Measurements from ENCODE around the gene FRMD8.

The FRMD8 gene

DNA sequence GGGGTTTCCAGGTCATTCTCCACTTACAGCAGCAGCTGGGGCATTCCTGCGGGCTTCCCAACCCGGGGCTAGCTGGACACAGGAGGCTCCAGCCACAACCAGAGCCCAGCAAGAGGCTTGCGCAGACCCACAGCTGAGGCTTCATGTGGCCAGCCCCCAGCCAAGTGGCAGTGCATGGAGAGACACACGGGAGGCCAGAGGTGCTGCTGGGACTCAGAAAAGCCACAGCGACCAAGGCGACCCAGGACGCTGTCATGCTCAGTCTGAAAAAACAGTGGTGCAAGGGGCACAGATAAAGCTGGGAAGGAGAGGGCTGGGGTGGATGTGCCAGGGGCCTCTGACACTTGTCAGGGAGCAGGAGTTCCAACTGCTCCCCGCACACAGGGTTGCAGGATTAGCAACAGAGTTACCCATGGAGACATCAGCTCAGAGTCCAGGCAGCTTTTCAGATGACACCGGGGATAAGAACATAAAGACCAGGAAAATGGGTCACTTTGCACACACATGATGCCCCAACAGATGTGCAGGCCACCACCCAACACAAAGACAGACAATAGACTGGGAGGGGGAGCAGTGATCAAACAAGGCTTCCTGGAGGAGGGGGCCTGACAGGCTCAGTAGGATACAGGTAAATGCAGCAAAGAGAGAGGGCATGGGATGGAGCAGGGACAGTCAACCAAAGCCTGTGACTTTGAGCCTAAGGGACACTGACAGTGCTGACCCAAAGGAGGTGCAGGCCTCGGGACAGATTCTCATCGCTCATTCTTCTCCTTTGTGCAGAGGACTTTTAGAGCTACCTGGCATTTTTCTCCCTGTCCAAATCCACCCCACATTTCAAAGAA, 29.3 kb downstream of the FRMD8 start:
- no peak for DNase-seq

DNA sequence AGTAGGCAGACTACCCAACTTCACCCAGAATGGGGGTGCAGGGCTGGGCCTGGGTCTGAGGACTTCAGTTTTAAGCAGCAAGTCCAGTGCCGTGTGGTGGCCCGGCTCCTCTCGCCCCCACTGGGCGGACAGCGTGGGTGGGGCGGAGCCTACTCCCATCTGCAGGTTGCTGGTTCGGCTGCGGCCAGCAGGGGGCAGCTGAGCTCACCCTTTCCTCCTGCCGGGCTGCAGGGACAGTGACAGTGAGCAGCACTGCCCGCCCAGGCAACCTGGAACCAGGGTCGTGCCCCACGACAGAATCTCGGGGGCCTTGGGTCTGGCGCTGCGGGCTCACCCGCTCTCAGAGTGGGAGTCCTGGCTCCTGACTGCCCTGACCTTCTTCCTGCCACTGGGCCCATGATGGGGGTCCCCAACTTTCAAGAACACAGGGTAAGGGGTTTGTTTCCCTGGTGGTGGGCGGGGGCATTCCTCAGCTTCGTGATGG, 29.9 kb downstream of the FRMD8 start:
- DNase-seq = peak; percentile 80 to 96

GRCh38 chr11:65416841-65417701, 30.6 kb downstream of the FRMD8 start:
- DNase-seq = peak in 1 of 2 donors; percentile 52

- DNase-seq = peak in 1 of 2 donors; percentile 50
Observed at GRCh38 chr11:65417702-65418430, 31.4 kb downstream of the FRMD8 start.

GRCh38 chr11:65418431-65418680, 31.9 kb downstream of the FRMD8 start:
- peak in 1 of 2 donors; percentile 37 for DNase-seq

DNA sequence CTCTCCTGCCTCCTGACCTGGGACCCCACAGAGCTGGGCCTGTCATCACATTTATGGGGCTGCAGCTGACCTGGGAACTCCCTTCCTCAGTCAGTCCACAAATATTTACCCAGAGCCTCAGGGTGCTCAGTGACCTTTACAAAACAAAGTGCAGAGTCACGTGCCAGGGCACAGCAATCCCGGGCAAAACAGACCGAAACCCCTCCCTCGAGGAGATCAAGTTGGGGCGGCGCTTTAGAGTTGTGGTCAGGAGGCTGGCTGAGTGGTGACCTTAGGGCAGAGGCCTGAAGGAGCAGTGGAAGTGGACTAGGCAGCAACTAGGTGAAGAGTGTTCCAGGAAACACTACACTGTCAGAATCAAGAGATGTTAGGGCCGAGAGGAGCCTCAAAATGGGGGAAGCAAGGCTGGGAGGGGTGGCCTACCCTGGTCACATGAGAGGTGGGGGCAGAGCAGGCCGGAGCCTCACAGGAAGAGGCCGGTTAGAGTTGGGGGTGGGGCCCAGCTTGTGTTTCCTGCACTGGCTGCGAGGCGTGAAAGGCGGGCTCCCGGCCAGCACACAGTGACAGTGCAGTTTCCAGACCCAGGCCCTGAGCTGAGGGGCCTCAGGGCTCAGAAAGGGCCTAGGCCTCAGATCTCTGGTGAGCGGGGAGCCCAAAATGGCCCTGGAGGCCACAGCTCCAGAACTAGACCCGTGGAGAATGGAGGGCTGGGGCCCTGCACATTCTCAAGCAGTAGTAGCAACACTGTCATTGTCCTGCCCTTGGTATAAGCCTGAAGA, 32.4 kb downstream of the FRMD8 start:
- DNase-seq = peak; percentile 95 to 98

- peak; percentile 47 to 62 for DNase-seq
Observed at GRCh38 chr11:65419460-65419771, 33.0 kb downstream of the FRMD8 start.

- DNase-seq = peak; percentile 86 to 94
Observed at GRCh38 chr11:65419772-65420481, 33.5 kb downstream of the FRMD8 start.

DNA sequence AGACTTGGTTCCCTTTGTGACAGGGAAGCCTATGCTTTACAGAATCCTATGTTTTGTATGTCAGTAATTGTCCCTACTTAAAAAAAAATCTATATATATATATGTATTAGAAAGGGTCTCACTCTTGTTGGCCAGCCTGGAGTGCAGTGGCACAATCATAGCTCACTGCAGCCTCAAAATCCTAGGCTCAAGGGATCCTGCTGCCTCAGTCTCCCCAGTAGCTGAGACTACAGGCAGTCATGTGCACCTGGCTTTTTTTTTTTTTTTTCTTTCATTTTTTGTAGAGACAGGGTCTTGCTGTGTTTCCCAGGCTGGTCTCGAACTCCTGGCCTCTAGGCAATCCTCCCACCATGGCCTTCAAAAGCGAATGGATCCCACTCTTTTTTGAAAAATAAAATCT, 34.1 kb downstream of the FRMD8 start:
- no peak for DNase-seq

- peak; percentile 95 to 98 for DNase-seq
Observed at GRCh38 chr11:65420979-65421793, 34.7 kb downstream of the FRMD8 start.

- peak; percentile 96 to 99 for DNase-seq
Observed at GRCh38 chr11:65421794-65422632, 35.6 kb downstream of the FRMD8 start.

DNA sequence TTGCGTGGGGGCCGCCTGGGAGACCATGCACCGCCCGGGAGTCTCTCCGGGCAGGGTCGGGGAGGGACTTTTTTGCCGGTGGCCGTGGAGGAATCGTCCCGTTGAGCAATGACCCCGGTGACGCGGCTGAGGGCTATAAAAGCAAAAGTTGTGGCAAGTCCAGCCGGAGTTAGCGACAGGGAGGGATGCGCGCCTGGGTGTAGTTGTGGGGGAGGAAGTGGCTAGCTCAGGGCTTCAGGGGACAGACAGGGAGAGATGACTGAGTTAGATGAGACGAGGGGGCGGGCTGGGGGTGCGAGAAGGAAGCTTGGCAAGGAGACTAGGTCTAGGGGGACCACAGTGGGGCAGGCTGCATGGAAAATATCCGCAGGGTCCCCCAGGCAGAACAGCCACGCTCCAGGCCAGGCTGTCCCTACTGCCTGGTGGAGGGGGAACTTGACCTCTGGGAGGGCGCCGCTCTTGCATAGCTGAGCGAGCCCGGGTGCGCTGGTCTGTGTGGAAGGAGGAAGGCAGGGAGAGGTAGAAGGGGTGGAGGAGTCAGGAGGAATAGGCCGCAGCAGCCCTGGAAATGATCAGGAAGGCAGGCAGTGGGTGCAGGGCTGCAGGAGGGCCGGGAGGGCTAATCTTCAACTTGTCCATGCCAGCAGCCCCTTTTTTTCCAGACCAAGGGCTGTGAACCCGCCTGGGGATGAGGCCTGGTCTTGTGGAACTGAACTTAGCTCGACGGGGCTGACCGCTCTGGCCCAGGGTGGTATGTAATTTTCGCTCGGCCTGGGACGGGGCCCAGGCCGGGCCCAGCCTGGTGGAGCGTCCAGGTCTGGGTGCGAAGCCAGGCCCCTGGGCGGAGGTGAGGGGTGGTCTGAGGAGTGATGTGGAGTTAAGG, 36.4 kb downstream of the FRMD8 start, which contains the start of gene NEAT1:
Gene NEAT1, plus strand, starts transcription at position 166 of the 883 bp plus-strand sequence.
- peak; percentile 92 to 99 for DNase-seq

DNA sequence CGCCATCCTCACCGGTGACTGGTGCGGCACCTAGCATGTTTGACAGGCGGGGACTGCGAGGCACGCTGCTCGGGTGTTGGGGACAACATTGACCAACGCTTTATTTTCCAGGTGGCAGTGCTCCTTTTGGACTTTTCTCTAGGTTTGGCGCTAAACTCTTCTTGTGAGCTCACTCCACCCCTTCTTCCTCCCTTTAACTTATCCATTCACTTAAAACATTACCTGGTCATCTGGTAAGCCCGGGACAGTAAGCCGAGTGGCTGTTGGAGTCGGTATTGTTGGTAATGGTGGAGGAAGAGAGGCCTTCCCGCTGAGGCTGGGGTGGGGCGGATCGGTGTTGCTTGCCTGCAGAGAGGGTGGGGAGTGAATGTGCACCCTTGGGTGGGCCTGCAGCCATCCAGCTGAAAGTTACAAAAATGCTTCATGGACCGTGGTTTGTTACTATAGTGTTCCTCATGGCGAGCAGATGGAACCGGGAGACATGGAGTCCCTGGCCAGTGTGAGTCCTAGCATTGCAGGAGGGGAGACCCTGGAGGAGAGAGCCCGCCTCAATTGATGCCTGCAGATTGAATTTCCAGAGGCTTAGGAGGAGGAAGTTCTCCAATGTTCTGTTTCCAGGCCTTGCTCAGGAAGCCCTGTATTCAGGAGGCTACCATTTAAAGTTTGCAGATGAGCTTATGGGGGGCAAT, 37.2 kb downstream of the FRMD8 start:
- DNase-seq = peak; percentile 36 to 46

- DNase-seq = peak in 1 of 2 donors; percentile 78
Observed at GRCh38 chr11:65424205-65425104, 38.0 kb downstream of the FRMD8 start.

- peak; percentile 94 to 97 for DNase-seq
Observed at GRCh38 chr11:65425105-65425970, 38.9 kb downstream of the FRMD8 start.

Measured in inflammatory macrophage treated with lipopolysaccharide for 1 hour (primary cell).